A673 (cell line): ENCODE results near the gene OGA.

ENCODE experiments used
- CTCF ChIP-seq: fragments of 300-800, 200-600 bp; sonication (generic); conservative IDR thresholded peaks from 2 replicates; pipeline ENCODE4 v1.5.1; 2017; ENCODE audit warnings: low read depth, mild to moderate bottlenecking, antibody characterized with exemption, low read length, moderate library complexity, mixed read lengths
- EZH2 ChIP-seq: fragments of 200-600 bp; sonication (generic); IDR thresholded peaks from 2 replicates; pipeline ENCODE4 v1.6.1; 2017; ENCODE audit warnings: borderline replicate concordance, low read depth, mild to moderate bottlenecking, mixed read lengths, antibody characterized with exemption, low read length; ENCODE audit not compliant: poor library complexity, severe bottlenecking

DNA sequence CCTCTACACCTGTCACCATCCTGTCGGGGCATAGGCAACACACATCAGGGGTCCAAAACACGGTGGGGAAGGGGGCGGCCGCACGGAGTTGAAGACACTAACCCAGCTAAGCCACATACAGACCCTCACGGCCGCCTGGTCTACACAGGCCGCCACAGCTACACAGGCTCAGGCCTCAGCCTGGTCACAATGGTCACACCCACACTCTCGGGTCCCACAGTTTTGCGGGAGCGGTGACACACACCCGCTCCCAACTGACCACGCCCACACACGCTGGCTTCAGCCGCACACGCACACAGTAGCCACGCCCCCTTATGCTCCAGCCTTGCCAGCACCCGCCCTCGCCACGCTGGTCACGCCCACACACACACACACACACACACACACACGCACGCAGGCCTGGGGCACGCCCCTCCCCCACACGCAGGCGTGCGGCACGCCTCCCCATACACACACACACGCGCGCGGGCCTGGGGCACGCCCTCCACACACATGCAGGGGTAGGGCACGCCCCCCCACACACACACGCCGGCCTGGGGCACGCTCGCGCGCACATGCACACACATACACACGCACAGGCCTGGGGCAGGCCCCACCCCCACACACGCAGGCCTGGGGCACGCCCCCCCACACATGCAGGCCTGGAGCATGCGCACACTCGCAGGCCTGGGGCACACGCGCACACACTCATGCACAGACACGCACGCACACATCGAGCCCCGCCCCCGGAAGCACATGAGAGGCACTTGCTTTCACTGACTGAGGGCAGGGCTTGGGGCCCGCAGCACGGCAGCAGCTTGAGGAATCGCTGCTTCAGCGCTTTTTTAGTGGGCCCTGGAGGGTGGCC, 12.3 kb upstream of the OGA start:
- TF ChIP-seq EZH2 (no peak), CTCF (no peak)
